IPS DF 4.7 (cell line): ENCODE data around the gene USP17L20.
"Not testable (repeated sequence)": the region's sequence is repeated elsewhere in the genome, so short reads cannot be mapped to it uniquely, and the experiment has no call there.

Source experiments
- DNase-seq: peaks from one replicate; pipeline ENCODE4 v3.0.0-alpha.2; 2013; ENCODE audit warnings: low spot score; ENCODE audit errors: extremely low read depth

USP17L20 gene, protein sequence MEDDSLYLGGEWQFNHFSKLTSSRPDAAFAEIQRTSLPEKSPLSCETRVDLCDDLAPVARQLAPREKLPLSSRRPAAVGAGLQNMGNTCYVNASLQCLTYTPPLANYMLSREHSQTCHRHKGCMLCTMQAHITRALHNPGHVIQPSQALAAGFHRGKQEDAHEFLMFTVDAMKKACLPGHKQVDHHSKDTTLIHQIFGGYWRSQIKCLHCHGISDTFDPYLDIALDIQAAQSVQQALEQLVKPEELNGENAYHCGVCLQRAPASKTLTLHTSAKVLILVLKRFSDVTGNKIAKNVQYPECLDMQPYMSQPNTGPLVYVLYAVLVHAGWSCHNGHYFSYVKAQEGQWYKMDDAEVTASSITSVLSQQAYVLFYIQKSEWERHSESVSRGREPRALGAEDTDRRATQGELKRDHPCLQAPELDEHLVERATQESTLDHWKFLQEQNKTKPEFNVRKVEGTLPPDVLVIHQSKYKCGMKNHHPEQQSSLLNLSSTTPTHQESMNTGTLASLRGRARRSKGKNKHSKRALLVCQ

DNA sequence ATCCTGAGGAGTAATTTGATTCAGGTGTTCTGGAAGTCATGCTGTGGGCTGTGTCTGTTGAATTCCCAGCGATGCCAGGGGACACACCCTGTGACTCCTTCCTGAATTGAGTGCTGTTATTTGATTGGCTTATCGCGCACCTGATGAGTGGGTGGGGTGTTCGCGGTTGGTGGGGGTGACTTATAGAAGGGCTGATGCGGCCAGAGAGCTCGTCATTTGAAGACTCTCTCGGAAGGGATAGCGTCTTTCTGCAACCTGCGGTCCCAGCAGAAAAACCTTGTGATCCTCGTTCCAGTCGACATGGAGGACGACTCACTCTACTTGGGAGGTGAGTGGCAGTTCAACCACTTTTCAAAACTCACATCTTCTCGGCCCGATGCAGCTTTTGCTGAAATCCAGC lies at the start of gene USP17L20:
Gene USP17L20, plus strand, starts transcription at position 301 of the 400 bp plus-strand sequence. Its CDS starts 0 bp downstream, at position 301.
- DNase-seq: not testable (repeated sequence)

- DNase-seq: not testable (repeated sequence)
These were observed 47.6 kb upstream of the USP17L20 start, which contains the start of gene USP17L10 for GRCh38 chr4:9210357-9210756. USP17L10 (plus strand) TSS chr4:9210657; CDS start chr4:9210657, 0 bp downstream.

DNA sequence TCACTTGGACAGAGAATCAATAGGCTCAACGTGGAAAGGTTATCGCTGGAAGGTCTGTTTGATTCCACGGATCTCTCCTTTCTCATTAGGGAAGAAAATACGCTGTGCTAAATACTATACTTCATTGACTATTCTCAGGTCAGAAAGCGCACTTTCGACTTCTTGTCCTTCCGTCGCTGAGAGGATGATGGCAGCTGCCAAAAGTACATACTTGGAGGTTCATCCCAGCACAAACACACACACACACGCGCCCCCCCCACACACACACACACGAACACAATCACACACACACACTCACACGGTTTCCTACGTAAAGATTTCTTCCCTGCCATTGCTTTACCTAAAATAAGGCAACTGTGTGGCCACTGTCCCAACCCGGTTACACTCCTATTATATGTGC lies 43.2 kb upstream of the USP17L20 start:
- not testable (repeated sequence) for DNase-seq

DNA sequence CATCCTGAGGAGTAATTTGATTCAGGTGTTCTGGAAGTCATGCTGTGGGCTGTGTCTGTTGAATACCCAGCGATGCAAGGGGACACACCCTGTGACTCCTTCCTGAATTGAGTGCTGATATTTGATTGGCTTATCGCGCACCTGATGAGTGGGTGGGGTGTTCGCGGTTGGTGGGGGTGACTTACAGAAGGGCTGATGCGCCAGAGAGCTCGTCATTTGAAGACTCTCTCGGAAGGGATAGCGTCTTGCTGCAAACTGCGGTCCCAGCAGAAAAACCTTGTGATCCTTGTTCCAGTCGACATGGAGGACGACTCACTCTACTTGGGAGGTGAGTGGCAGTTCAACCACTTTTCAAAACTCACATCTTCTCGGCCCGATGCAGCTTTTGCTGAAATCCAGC lies 42.8 kb upstream of the USP17L20 start, which contains the start of gene USP17L11:
Gene USP17L11, plus strand, starts transcription at position 301 of the 400 bp plus-strand sequence. Its CDS starts 0 bp downstream, at position 301.
- DNase-seq: not testable (repeated sequence)

DNA sequence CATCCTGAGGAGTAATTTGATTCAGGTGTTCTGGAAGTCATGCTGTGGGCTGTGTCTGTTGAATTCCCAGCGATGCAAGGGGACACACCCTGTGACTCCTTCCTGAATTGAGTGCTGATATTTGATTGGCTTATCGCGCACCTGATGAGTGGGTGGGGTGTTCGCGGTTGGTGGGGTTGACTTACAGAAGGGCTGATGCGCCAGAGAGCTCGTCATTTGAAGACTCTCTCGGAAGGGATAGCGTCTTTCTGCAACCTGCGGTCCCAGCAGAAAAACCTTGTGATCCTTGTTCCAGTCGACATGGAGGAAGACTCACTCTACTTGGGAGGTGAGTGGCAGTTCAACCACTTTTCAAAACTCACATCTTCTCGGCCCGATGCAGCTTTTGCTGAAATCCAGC lies 38.1 kb upstream of the USP17L20 start, which contains the start of gene USP17L12:
Gene USP17L12, plus strand, starts transcription at position 301 of the 400 bp plus-strand sequence. Its CDS starts 0 bp downstream, at position 301.
- not testable (repeated sequence) for DNase-seq

DNA sequence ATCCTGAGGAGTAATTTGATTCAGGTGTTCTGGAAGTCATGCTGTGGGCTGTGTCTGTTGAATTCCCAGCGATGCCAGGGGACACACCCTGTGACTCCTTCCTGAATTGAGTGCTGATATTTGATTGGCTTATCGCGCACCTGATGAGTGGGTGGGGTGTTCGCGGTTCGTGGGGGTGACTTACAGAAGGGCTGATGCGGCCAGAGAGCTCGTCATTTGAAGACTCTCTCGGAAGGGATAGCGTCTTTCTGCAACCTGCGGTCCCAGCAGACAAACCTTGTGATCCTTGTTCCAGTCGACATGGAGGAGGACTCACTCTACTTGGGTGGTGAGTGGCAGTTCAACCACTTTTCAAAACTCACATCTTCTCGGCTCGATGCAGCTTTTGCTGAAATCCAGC lies 33.3 kb upstream of the USP17L20 start, which contains the start of gene USP17L13:
Gene USP17L13, plus strand, starts transcription at position 301 of the 400 bp plus-strand sequence. Its CDS starts 0 bp downstream, at position 301.
- DNase-seq: not testable (repeated sequence)

DNA sequence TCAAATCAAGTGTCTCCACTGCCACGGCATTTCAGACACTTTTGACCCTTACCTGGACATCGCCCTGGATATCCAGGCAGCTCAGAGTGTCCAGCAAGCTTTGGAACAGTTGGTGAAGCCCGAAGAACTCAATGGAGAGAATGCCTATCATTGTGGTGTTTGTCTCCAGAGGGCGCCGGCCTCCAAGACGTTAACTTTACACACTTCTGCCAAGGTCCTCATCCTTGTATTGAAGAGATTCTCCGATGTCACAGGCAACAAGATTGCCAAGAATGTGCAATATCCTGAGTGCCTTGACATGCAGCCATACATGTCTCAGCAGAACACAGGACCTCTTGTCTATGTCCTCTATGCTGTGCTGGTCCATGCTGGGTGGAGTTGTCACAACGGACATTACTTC lies 27.7 kb upstream of the USP17L20 start:
- DNase-seq: not testable (repeated sequence)

DNA sequence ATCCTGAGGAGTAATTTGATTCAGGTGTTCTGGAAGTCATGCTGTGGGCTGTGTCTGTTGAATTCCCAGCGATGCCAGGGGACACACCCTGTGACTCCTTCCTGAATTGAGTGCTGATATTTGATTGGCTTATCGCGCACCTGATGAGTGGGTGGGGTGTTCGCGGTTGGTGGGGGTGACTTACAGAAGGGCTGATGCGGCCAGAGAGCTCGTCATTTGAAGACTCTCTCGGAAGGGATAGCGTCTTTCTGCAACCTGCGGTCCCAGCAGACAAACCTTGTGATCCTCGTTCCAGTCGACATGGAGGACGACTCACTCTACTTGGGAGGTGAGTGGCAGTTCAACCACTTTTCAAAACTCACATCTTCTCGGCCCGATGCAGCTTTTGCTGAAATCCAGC lies 23.8 kb upstream of the USP17L20 start, which contains the start of gene USP17L15:
Gene USP17L15, plus strand, starts transcription at position 301 of the 400 bp plus-strand sequence. Its CDS starts 0 bp downstream, at position 301.
- DNase-seq: not testable (repeated sequence)

DNA sequence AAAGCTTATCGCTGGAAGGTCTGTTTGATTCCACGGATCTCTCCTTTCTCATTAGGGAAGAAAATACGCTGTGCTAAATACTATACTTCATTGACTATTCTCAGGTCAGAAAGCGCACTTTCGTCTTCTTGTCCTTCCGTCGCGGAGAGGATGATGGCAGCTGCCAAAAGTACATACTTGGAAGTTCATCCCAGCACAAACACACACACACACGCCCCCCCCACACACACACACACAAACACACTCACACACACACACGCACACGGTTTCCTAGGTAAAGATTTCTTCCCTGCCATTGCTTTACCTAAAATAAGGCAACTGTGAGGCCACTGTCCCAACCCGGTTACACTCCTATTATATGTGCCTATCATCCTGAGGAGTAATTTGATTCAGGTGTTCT lies 19.5 kb upstream of the USP17L20 start:
- not testable (repeated sequence) for DNase-seq

DNA sequence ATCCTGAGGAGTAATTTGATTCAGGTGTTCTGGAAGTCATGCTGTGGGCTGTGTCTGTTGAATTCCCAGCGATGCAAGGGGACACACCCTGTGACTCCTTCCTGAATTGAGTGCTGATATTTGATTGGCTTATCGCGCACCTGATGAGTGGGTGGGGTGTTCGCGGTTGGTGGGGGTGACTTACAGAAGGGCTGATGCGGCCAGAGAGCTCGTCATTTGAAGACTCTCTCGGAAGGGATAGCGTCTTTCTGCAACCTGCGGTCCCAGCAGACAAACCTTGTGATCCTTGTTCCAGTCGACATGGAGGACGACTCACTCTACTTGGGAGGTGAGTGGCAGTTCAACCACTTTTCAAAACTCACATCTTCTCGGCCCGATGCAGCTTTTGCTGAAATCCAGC lies 14.3 kb upstream of the USP17L20 start, which contains the start of gene USP17L17:
Gene USP17L17, plus strand, starts transcription at position 301 of the 400 bp plus-strand sequence. Its CDS starts 0 bp downstream, at position 301.
- not testable (repeated sequence) for DNase-seq

GRCh38 chr4:9247953-9248680 lies 9.8 kb upstream of the USP17L20 start, which contains the start of gene USP17L18:
USP17L18 (plus strand) TSS chr4:9248630; CDS start chr4:9248630, 0 bp downstream.
- DNase-seq: not testable (repeated sequence)

DNA sequence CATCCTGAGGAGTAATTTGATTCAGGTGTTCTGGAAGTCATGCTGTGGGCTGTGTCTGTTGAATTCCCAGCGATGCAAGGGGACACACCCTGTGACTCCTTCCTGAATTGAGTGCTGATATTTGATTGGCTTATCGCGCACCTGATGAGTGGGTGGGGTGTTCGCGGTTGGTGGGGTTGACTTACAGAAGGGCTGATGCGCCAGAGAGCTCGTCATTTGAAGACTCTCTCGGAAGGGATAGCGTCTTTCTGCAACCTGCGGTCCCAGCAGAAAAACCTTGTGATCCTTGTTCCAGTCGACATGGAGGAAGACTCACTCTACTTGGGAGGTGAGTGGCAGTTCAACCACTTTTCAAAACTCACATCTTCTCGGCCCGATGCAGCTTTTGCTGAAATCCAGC lies 4.8 kb upstream of the USP17L20 start, which contains the start of gene USP17L19:
Gene USP17L19, plus strand, starts transcription at position 301 of the 400 bp plus-strand sequence. Its CDS starts 0 bp downstream, at position 301.
- not testable (repeated sequence) for DNase-seq

DNA sequence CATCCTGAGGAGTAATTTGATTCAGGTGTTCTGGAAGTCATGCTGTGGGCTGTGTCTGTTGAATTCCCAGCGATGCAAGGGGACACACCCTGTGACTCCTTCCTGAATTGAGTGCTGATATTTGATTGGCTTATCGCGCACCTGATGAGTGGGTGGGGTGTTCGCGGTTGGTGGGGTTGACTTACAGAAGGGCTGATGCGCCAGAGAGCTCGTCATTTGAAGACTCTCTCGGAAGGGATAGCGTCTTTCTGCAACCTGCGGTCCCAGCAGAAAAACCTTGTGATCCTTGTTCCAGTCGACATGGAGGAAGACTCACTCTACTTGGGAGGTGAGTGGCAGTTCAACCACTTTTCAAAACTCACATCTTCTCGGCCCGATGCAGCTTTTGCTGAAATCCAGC lies 4.6 kb downstream of the USP17L20 start, which contains the start of gene USP17L21:
Gene USP17L21, plus strand, starts transcription at position 301 of the 400 bp plus-strand sequence. Its CDS starts 0 bp downstream, at position 301.
- not testable (repeated sequence) for DNase-seq

GRCh38 chr4:9267319-9267718 lies 9.4 kb downstream of the USP17L20 start, which contains the start of gene USP17L22:
USP17L22 (plus strand) TSS chr4:9267619; CDS start chr4:9267619, 0 bp downstream.
- not testable (repeated sequence) for DNase-seq

DNA sequence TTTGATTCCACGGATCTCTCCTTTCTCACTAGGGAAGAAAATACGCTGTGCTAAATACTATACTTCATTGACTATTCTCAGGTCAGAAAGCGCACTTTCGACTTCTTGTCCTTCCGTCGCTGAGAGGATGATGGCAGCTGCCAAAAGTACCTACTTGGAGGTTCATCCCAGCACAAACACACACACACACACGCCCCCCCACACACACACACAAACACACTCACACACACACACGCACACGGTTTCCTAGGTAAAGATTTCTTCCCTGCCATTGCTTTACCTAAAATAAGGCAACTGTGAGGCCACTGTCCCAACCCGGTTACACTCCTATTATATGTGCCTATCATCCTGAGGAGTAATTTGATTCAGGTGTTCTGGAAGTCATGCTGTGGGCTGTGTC lies 13.8 kb downstream of the USP17L20 start:
- DNase-seq: not testable (repeated sequence)
